ENCODE measurements around the gene OTOG. TPM values are rescaled to one million over a fixed set of nuclear protein-coding genes. Genes with fewer than 3 reads are reported as not detected.

OTOG gene
- total RNA-seq, 1 donor from 2014 or later = not detected

- CTCF ChIA-PET = no interaction called here
These were observed 9.0 kb upstream of the OTOG start for GRCh38 chr11:17538054-17538453.

GRCh38 chr11:17538731-17539130 lies 8.3 kb upstream of the OTOG start:
- ATAC-seq (ENCODE audit: low read depth) = no peak
- CTCF ChIA-PET = no interaction called here
- POLR2A ChIA-PET = no interaction called here

More at GRCh38 chr11:17538054-17538453, 9.0 kb upstream of the OTOG start:
- no peaks in the 10 kb centered on the region for H3K9me3 Mint-ChIP-seq
- H3K27me3 Mint-ChIP-seq = peaks cover 13% of the 10 kb centered on the region
- TF ChIP-seq CTCF (IDR thresholded peaks at IDR 0.05) = no peak
- no peak overlapping the region for H3K4me3 Mint-ChIP-seq
- no peak for DNase-seq
- no peak for ATAC-seq (ENCODE audit: low read depth)
- intact Hi-C loops (cut with micrococcal nuclease) = no loop called here
- no peaks in the 10 kb centered on the region for H3K36me3 Mint-ChIP-seq (ENCODE audit: low read depth)
- H3K27ac Mint-ChIP-seq = no peak overlapping the region
- POLR2A ChIA-PET = no interaction called here
- no peaks in the 10 kb centered on the region for H3K4me1 Mint-ChIP-seq

GRCh38 chr11:17540807-17541206 lies 6.3 kb upstream of the OTOG start:
- Mint-ChIP-seq H3K4me1 (no peaks in the 10 kb centered on the region), H3K27ac (no peak overlapping the region), H3K4me3 (no peak overlapping the region), H3K9me3 (no peaks in the 10 kb centered on the region), H3K36me3 (ENCODE audit: low read depth) (no peaks in the 10 kb centered on the region), H3K27me3 (peaks cover 26% of the 10 kb centered on the region)
- ChIA-PET CTCF (no interaction called here), POLR2A (no interaction called here)
- TF ChIP-seq CTCF (IDR thresholded peaks at IDR 0.05) = no peak
- ATAC-seq (ENCODE audit: low read depth) (no peak), DNase-seq (no peak)
- intact Hi-C loops (cut with micrococcal nuclease) = no loop called here

More at GRCh38 chr11:17538731-17539130, 8.3 kb upstream of the OTOG start:
- no peak for TF ChIP-seq CTCF (IDR thresholded peaks at IDR 0.05)
- intact Hi-C loops (cut with micrococcal nuclease) = no loop called here
- Mint-ChIP-seq H3K27me3 (peaks cover 16% of the 10 kb centered on the region), H3K36me3 (ENCODE audit: low read depth) (no peaks in the 10 kb centered on the region), H3K27ac (no peak overlapping the region), H3K4me3 (no peak overlapping the region), H3K4me1 (no peaks in the 10 kb centered on the region), H3K9me3 (no peaks in the 10 kb centered on the region)
- no peak for DNase-seq

DNA sequence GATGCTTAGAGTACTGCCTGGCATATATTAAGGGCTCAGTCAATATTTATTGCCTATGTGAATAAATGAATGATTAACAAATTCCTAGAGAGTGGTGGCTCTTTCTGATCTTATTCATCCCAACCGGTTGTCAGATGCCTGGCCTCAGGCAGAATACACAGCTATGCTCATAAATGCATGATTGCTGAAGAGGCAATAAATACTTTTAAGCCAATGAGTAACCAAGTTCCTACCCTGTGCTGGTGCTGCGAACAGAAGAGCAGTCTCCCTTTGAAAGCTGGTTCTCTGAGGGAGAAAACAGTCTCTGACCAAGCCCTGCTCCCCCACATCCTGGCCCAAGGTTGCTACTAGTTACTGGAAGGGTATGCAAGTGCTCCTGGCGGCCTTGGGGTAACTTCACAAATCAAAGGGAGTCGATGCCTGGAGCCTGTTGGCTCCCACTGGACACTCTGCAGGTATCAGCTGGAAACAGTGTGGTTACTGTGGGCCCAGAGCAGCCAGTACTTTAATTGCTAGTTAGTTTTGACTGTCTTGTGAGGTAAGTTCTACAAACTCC lies 5.7 kb upstream of the OTOG start:
- Mint-ChIP-seq H3K27ac (no peak overlapping the region), H3K27me3 (peaks cover 30% of the 10 kb centered on the region), H3K4me1 (no peaks in the 10 kb centered on the region), H3K9me3 (no peaks in the 10 kb centered on the region), H3K4me3 (no peak overlapping the region), H3K36me3 (ENCODE audit: low read depth) (no peaks in the 10 kb centered on the region)
- ChIA-PET POLR2A (no interaction called here), CTCF (no interaction called here)
- DNase-seq (no peak), ATAC-seq (ENCODE audit: low read depth) (no peak)
- TF ChIP-seq CTCF (IDR thresholded peaks at IDR 0.05) = no peak
- intact Hi-C loops (cut with micrococcal nuclease) = no loop called here

GRCh38 chr11:17542249-17542648 lies 4.8 kb upstream of the OTOG start:
- peaks cover 35% of the 10 kb centered on the region for H3K27me3 Mint-ChIP-seq
- no peaks in the 10 kb centered on the region for H3K9me3 Mint-ChIP-seq

More at GRCh38 chr11:17542249-17542648, 4.8 kb upstream of the OTOG start:
- ChIA-PET CTCF (no interaction called here), POLR2A (no interaction called here)
- TF ChIP-seq CTCF (IDR thresholded peaks at IDR 0.05) = no peak
- intact Hi-C loops (cut with micrococcal nuclease) = no loop called here
- H3K4me1 Mint-ChIP-seq = no peaks in the 10 kb centered on the region
- no peak for ATAC-seq (ENCODE audit: low read depth)
- no peak overlapping the region for H3K4me3 Mint-ChIP-seq
- H3K27ac Mint-ChIP-seq = no peak overlapping the region
- no peaks in the 10 kb centered on the region for H3K36me3 Mint-ChIP-seq (ENCODE audit: low read depth)
- no peak for DNase-seq

All from activated B cell treated with CpG ODN at 0.5 μM for 24 hours (primary cell).